Endothelial cell of umbilical vein (primary cell): Measurements from ENCODE around the gene PROKR2. TPM values are rescaled to one million over a fixed set of nuclear protein-coding genes. Genes with fewer than 3 reads are reported as not detected.

Source experiments
- Bru-seq: library from RNA; stranded (reverse); fragments of 400-500 nt; gene quantifications from one replicate; lab custom pipeline; 2021; lab: Mats Ljungman, UMichigan
- BruChase-seq, 2 experiments: library from RNA; stranded (reverse); fragments of 400-500 nt; gene quantifications; one replicate each; lab custom pipeline; 2021; lab: Mats Ljungman, UMichigan
- BruUV-seq: library from RNA; stranded (reverse); fragments of 400-500 nt; replicated peaks from 2 replicates; lab custom pipeline; 2021; lab: Mats Ljungman, UMichigan
- CTCF ChIA-PET: fragments of 300-600, 350-600 bp; sonication (Branson Sonifier 250); formaldehyde crosslinking; loops from one replicate; lab custom pipeline; 2021; ENCODE audit warnings: antibody characterized with exemption, inconsistent platforms; lab: Charles Lee
- POLR2A ChIA-PET: fragments of 300-600, 350-600 bp; sonication (Branson Sonifier 250); formaldehyde crosslinking; loops from one replicate; lab custom pipeline; 2021; ENCODE audit warnings: antibody characterized with exemption, inconsistent platforms; lab: Charles Lee
- DNase-seq: peaks from one replicate; pipeline ENCODE4 v3.0.0-alpha.2; 2011; ENCODE audit warnings: low read depth, low spot score
- FAIRE-seq: peaks from 2 replicates; lab custom pipeline; 2011; peaks lifted over from hg19 to GRCh38; lab: Jason Lieb, UNC
- H2AFZ ChIP-seq: 2 replicates; pipeline ENCODE4 v1.6.0; 2012; ENCODE audit warnings: low read depth, low read length, control low read depth, inconsistent platforms
- H3K27ac ChIP-seq: 2 replicates; pipeline ENCODE4 v1.5.1; 2011; ENCODE audit warnings: low read depth, mild to moderate bottlenecking, control low read depth, low read length, moderate library complexity; ENCODE audit not compliant: insufficient read depth
- H3K27me3 ChIP-seq, 2 experiments: 2 replicates each; pipeline versions ENCODE4 v1.6.0 to v1.6.1; 2011; ENCODE audit warnings: low read length in 2 of 2, mixed read lengths in 1 of 2; ENCODE audit not compliant: control insufficient read depth in 2 of 2, insufficient read depth in 2 of 2
- H3K36me3 ChIP-seq, 2 experiments: 2 replicates in 1 of 2; 3 replicates in 1 of 2; pipeline ENCODE4 v1.5.1; 2011; ENCODE audit warnings: low read length in 2 of 2, mild to moderate bottlenecking in 1 of 2, moderate library complexity in 1 of 2; ENCODE audit not compliant: control insufficient read depth in 2 of 2, insufficient read depth in 2 of 2; ENCODE audit errors: extremely low read depth in 1 of 2
- H3K4me1 ChIP-seq: 3 replicates; pipeline ENCODE4 v1.5.1; 2011; ENCODE audit warnings: mild to moderate bottlenecking, low read length; ENCODE audit not compliant: control insufficient read depth, insufficient read depth; ENCODE audit errors: extremely low read depth
- H3K4me2 ChIP-seq: 2 replicates; pipeline ENCODE4 v1.6.1; 2011; ENCODE audit warnings: low read length, control low read depth, mixed read lengths; ENCODE audit not compliant: insufficient read depth
- H3K4me3 ChIP-seq, 3 experiments: fragments of 200-600 bp in 1 of 3; sonication (generic), shearing (Covaris generic) in 1 of 3; replicated peaks in 1 of 3; 2 replicates each; pipeline ENCODE4 v1.5.1; 2011 to 2016; ENCODE audit warnings: control low read depth in 3 of 3, low read length in 3 of 3, mild to moderate bottlenecking in 2 of 3, inconsistent platforms in 1 of 3, low read depth in 1 of 3, moderate library complexity in 1 of 3; ENCODE audit not compliant: insufficient read depth in 1 of 3
- H3K79me2 ChIP-seq: 2 replicates; pipeline ENCODE4 v1.6.0; 2012; ENCODE audit warnings: low read length, inconsistent platforms; ENCODE audit not compliant: control insufficient read depth, insufficient read depth
- H3K9ac ChIP-seq: replicated peaks from 2 replicates; pipeline ENCODE3; 2011; ENCODE audit warnings: low read length, control low read depth; ENCODE audit not compliant: insufficient read depth; ENCODE audit errors: extremely low read depth
- H3K9me1 ChIP-seq: replicated peaks from 3 replicates; pipeline ENCODE4 v1.6.0; 2011; ENCODE audit warnings: mild to moderate bottlenecking, low read length; ENCODE audit not compliant: control insufficient read depth, insufficient read depth; ENCODE audit errors: extremely low read depth
- H3K9me3 ChIP-seq: replicated peaks from 2 replicates; pipeline ENCODE4 v1.5.1; 2012; ENCODE audit warnings: low read length, inconsistent platforms; ENCODE audit not compliant: control insufficient read depth, insufficient read depth
- H4K20me1 ChIP-seq: replicated peaks from 2 replicates; pipeline ENCODE3; 2011; ENCODE audit warnings: mild to moderate bottlenecking, low read length; ENCODE audit not compliant: control insufficient read depth, insufficient read depth; ENCODE audit errors: extremely low read depth
- EZH2 ChIP-seq: IDR thresholded peaks from 2 replicates; pipeline ENCODE4 v1.6.1; 2012; ENCODE audit warnings: borderline replicate concordance, low read depth, mild to moderate bottlenecking, moderate library complexity, low read length, inconsistent platforms; ENCODE audit not compliant: severe bottlenecking
- GATA2 ChIP-seq: IDR thresholded peaks from 2 replicates; pipeline ENCODE4 v1.7.0; 2011; ENCODE audit warnings: low read depth, mild to moderate bottlenecking, moderate library complexity, mixed read lengths, low read length; ENCODE audit not compliant: insufficient read length, insufficient read depth
- dilution Hi-C: fragments of 300-500 bp; cut with MboI; formaldehyde crosslinking; loops from one replicate; pipeline ENCODE4 v1.15.0; 2019; ENCODE audit warnings: low sequenced_read_pairs; ENCODE audit not compliant: extremely low pct_ligation_motif_present
- intact Hi-C: fragments of 100-400 bp; cut with micrococcal nuclease; formaldehyde crosslinking; loops from one replicate; pipeline ENCODE4 v1.10.0; 2022
- long read RNA-seq: library from polyadenylated mRNA; stranded (forward); transcript quantifications from one replicate; pipeline ENCODE4 v2.0.0, GENCODE V29; 2021
- polyA minus RNA-seq, 3 experiments: library from RNA; depleted of rRNA, polyadenylated mRNA; stranded (reverse); fragments of >200 nt; gene quantifications; 1 replicate in 1 of 3; 2 replicates in 2 of 3; pipeline ENCODE4 v1.2.3, GENCODE V29; 2011
- polyA plus RNA-seq, 4 experiments: library from polyadenylated mRNA; depleted of rRNA in 3 of 4; stranded (reverse) in 3 of 4; unstranded in 1 of 4; fragments of >200 nt; gene quantifications; 2 replicates each; pipeline versions ENCODE4 v1.2.1 to v1.2.3, GENCODE V29; 2011 to 2012; ENCODE audit warnings: missing spikeins in 1 of 4
- total RNA-seq: library from RNA; stranded (reverse); gene quantifications from 2 replicates; pipeline ENCODE4 v1.2.3, GENCODE V29; 2021
- TF ChIP-seq, protein P1 (sequence below), 2 donors: IDR thresholded peaks; 1 replicate in 1 of 2; 2 replicates in 1 of 2; pipeline ENCODE4 v1.5.1; 2011; ENCODE audit warnings: low read length in 2 of 2, mild to moderate bottlenecking in 2 of 2, moderate library complexity in 2 of 2, control low read depth in 1 of 2, inconsistent platforms in 1 of 2, low read depth in 1 of 2; ENCODE audit not compliant: insufficient read depth in 1 of 2; ENCODE audit errors: extremely low read depth in 1 of 2

The PROKR2 gene
- total RNA-seq (not detected in 2 replicates), polyA plus RNA-seq (not detected in 2 replicates), polyA minus RNA-seq (not detected in 2 replicates), Bru-seq, nascent RNA (not detected), BruChase-seq, experiment 1, labeled RNA remaining after a 6-hour chase (not detected), BruChase-seq, experiment 2, labeled RNA remaining after a 2-hour chase (not detected)
- not detected in 2 replicates for polyA plus RNA-seq (2011; cell fraction: cytosol; rRNA removed)
- polyA plus RNA-seq (2011; cell fraction: nucleus; rRNA removed) = not detected in 2 replicates
- polyA plus RNA-seq (2012) = not detected in 2 replicates
- polyA minus RNA-seq (2011; cell fraction: cytosol; rRNA and poly(A)+ RNA removed) = not detected
- not detected in 2 replicates for polyA minus RNA-seq (2011; cell fraction: nucleus; rRNA and poly(A)+ RNA removed)
- long read RNA-seq = 0 reads

GRCh38 chr20:5316188-5317158 lies at the start of gene PROKR2:
PROKR2 (minus strand) TSS chr20:5316954; CDS start chr20:5314369, 2,585 bp downstream.
- Histone ChIP-seq H3K27me3 (peaks cover 41 to 45% of the 10 kb centered on the region in 2 experiments), H3K27ac (no peak within 1 kb of the TSS), H3K4me3 (no peak within 1 kb of the TSS), H3K36me3 (no peaks in the 10 kb centered on the region), H4K20me1 (no peaks in the 10 kb centered on the region), H3K4me1 (no peaks in the 10 kb centered on the region), H3K4me2 (no peak within 1 kb of the TSS), H3K9ac (no peak within 1 kb of the TSS), H3K79me2 (no peaks in the 10 kb centered on the region), H3K9me3 (no peaks in the 10 kb centered on the region), H2AFZ (no peak within 1 kb of the TSS), H3K9me1 (no peaks in the 10 kb centered on the region)
- intact Hi-C loops (loop anchor here (10.0 kb wide), 1 partner anchor 128 kb away; no protein-coding TSS in a partner anchor), dilution Hi-C loops (no loop called here)
- peak; percentile 92 for TF ChIP-seq EZH2
- TF ChIP-seq, protein P1, sequence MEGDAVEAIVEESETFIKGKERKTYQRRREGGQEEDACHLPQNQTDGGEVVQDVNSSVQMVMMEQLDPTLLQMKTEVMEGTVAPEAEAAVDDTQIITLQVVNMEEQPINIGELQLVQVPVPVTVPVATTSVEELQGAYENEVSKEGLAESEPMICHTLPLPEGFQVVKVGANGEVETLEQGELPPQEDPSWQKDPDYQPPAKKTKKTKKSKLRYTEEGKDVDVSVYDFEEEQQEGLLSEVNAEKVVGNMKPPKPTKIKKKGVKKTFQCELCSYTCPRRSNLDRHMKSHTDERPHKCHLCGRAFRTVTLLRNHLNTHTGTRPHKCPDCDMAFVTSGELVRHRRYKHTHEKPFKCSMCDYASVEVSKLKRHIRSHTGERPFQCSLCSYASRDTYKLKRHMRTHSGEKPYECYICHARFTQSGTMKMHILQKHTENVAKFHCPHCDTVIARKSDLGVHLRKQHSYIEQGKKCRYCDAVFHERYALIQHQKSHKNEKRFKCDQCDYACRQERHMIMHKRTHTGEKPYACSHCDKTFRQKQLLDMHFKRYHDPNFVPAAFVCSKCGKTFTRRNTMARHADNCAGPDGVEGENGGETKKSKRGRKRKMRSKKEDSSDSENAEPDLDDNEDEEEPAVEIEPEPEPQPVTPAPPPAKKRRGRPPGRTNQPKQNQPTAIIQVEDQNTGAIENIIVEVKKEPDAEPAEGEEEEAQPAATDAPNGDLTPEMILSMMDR (IDR thresholded peaks at IDR 0.05; ENCODE audit: extremely low read depth in 1 of 2, insufficient read depth in 1 of 2, low read depth in 1 of 2, low read length in 2 of 2) = peak in 1 of 2 donors; percentile 16
- TF ChIP-seq GATA2 = no peak
- CTCF ChIA-PET = no interaction called here
- no TSS peak for BruUV-seq
- FAIRE-seq (no peak), DNase-seq (no peak)
- POLR2A ChIA-PET = no interaction called here
